Testis (tissue), 5 donors: ENCODE results near the gene TTC9C. TPM values are rescaled to one million over a fixed set of nuclear protein-coding genes. Genes with fewer than 3 reads are reported as not detected.

Source experiments
- DNase-seq: peaks from one replicate; pipeline ENCODE4 v3.0.0-alpha.2; 2019
- H3K27ac ChIP-seq, 2 donors: fragments of 200-600 bp; sonication (generic); one replicate each; pipeline ENCODE4 v1.5.1; 2019
- H3K27me3 ChIP-seq: fragments of 200-600 bp; sonication (generic); one replicate; pipeline ENCODE4 v1.5.1; 2019
- H3K36me3 ChIP-seq: fragments of 200-600 bp; sonication (generic); one replicate; pipeline ENCODE4 v1.5.1; 2017; ENCODE audit warnings: low read depth; ENCODE audit errors: missing control alignments
- H3K4me1 ChIP-seq: fragments of 200-600 bp; sonication (generic); one replicate; pipeline ENCODE4 v1.5.1; 2019
- H3K4me3 ChIP-seq, 2 donors: fragments of 200-600 bp; sonication (generic); one replicate each; pipeline ENCODE4 v1.5.1; 2017 to 2019
- H3K9me3 ChIP-seq: fragments of 200-600 bp; sonication (generic); one replicate; pipeline ENCODE4 v1.5.1; 2017
- CTCF ChIP-seq, 3 experiments: fragments of 450-650 bp in 2 of 3; fragments of 200-600 bp in 1 of 3; sonication (generic) in 1 of 3; IDR thresholded peaks; one replicate each; pipeline ENCODE4 v1.5.1; 2016 to 2019; ENCODE audit warnings: antibody characterized with exemption in 3 of 3, mild to moderate bottlenecking in 2 of 3, moderate library complexity in 1 of 3
- POLR2A ChIP-seq: fragments of 450-650 bp; IDR thresholded peaks from one replicate; pipeline ENCODE4 v1.6.1; 2017; ENCODE audit warnings: antibody characterized with exemption, mild to moderate bottlenecking, moderate library complexity
- WGBS, 2 donors: methylation state at CpG; one replicate each; pipeline ENCODE4 v1.1.5; 2018; 5-methylcytosine and 5-hydroxymethylcytosine counted together
- intact Hi-C: fragments of 100-400 bp; cut with DNase I; formaldehyde crosslinking; loops from one replicate; pipeline ENCODE4 v1.15.1; 2023; ENCODE audit warnings: low total_unique reads
- long read RNA-seq, 2 donors: transcript quantifications; one replicate each; lab custom pipeline, GENCODE V29; 2026
- polyA plus RNA-seq: library from polyadenylated mRNA; stranded (reverse); fragments of 350-450 nt; fragmentation: Illumina TruSeq; extraction: RNeasy Lipid Tissue Mini Kit (QIAGEN cat#74804); gene quantifications from one replicate; pipeline ENCODE4 v1.2.3, GENCODE V29; 2014; ENCODE audit warnings: low read depth, low replicate concordance; ENCODE audit not compliant: insufficient read depth
- total RNA-seq, 2 donors: library from RNA; depleted of rRNA; stranded (reverse); fragments of >200 nt; gene quantifications; one replicate each; pipeline ENCODE4 v1.2.3, GENCODE V29; 2016

TTC9C gene
- 10 to 100 TPM; 34.0 to 39.5 TPM for total RNA-seq
- 41.5 TPM for polyA plus RNA-seq
- long read RNA-seq, donor 1, transcript TTC9C-206 (1 exons, 346 nt): minor isoform, 8 of 27 reads
- long read RNA-seq, donor 1, transcript TTC9C-202 (3 exons, 1,080 nt): major isoform, 15 of 27 reads
- long read RNA-seq, donor 1, partial matches to known transcripts: 0 of 27 reads
- long read RNA-seq, donor 1, other reads (novel, unspliced or antisense): 0 of 27 reads
- long read RNA-seq, donor 2, transcript TTC9C-202 (3 exons, 1,080 nt): major isoform, 12 of 23 reads
- long read RNA-seq, donor 2, transcript TTC9C-206 (1 exons, 346 nt): minor isoform, 9 of 23 reads
- long read RNA-seq, donor 2, partial matches to known transcripts: 0 of 23 reads
- long read RNA-seq, donor 2, other reads (novel, unspliced or antisense): 0 of 23 reads

GRCh38 chr11:62728171-62728988 is at the start of gene TTC9C:
TTC9C (plus strand) TSS chr11:62728486; CDS start chr11:62728849, 363 bp downstream.
- Histone ChIP-seq H3K4me1 (peaks cover 26% of the 10 kb centered on the region), H3K36me3 (no peaks in the 10 kb centered on the region), H3K27ac (peak within 1 kb of the TSS; percentile 82 to 96), H3K4me3 (peak within 1 kb of the TSS; percentile 90 to 93), H3K9me3 (no peaks in the 10 kb centered on the region), H3K27me3 (no peaks in the 10 kb centered on the region)
- peak; percentile 94 for DNase-seq
- WGBS, 2 donors: 0% methylated on average over 29 of the region's 29 CpGs
- intact Hi-C loops: no loop called here
- TF ChIP-seq POLR2A (no peak), CTCF (IDR thresholded peaks at IDR 0.05) (no peak)

GRCh38 chr11:62678770-62679696 is 49.3 kb upstream of the TTC9C start, which contains the start of gene UBXN1:
UBXN1 (minus strand) TSS chr11:62679073; CDS start chr11:62678923, 150 bp downstream.
- Histone ChIP-seq H3K4me1 (peaks cover 20% of the 10 kb centered on the region), H3K9me3 (no peaks in the 10 kb centered on the region), H3K27me3 (no peaks in the 10 kb centered on the region), H3K36me3 (no peaks in the 10 kb centered on the region), H3K4me3 (peak within 1 kb of the TSS; percentile 74 to 94), H3K27ac (peak within 1 kb of the TSS; percentile 74 to 87)
- 2 to 3% methylated on average over 44 to 53 of the region's 55 CpGs for WGBS, 2 donors
- peak; percentile 95 for DNase-seq
- TF ChIP-seq POLR2A: no peak
- TF ChIP-seq CTCF (IDR thresholded peaks at IDR 0.05): peak in 1 of 3 experiments; percentile 44
- intact Hi-C loops: loop anchor here (10.0 kb wide), 1 partner anchor 284 kb away; no protein-coding TSS in a partner anchor

GRCh38 chr11:62680825-62681240 is 47.5 kb upstream of the TTC9C start:
- no peaks in the 10 kb centered on the region for H3K27me3 ChIP-seq
- TF ChIP-seq POLR2A: no peak
- peak; percentile 58 to 67 (median 65) for TF ChIP-seq CTCF (IDR thresholded peaks at IDR 0.05)
- intact Hi-C loops: no loop called here
- H3K4me3 ChIP-seq: no peak overlapping the region
- no peaks in the 10 kb centered on the region for H3K36me3 ChIP-seq
- H3K9me3 ChIP-seq: no peaks in the 10 kb centered on the region
- 60 to 64% methylated on average over 4 of the region's 4 CpGs for WGBS, 2 donors
- H3K4me1 ChIP-seq: peaks cover 20% of the 10 kb centered on the region
- peak overlapping the region in 1 of 2 donors; percentile 25 for H3K27ac ChIP-seq
- peak; percentile 78 for DNase-seq

- Histone ChIP-seq H3K4me3 (no peak overlapping the region), H3K4me1 (peaks cover 16% of the 10 kb centered on the region), H3K27ac (no peak overlapping the region), H3K36me3 (no peaks in the 10 kb centered on the region), H3K27me3 (no peaks in the 10 kb centered on the region), H3K9me3 (no peaks in the 10 kb centered on the region)
- no peak for DNase-seq
- TF ChIP-seq CTCF (IDR thresholded peaks at IDR 0.05) (no peak), POLR2A (no peak)
- intact Hi-C loops: no loop called here
- 91 to 93% methylated on average over 7 of the region's 7 CpGs for WGBS, 2 donors
Measured at GRCh38 chr11:62682518-62682917, 45.8 kb upstream of the TTC9C start.
